ENCODE measurements around the gene PRELID1. TPM values are rescaled to one million over a fixed set of nuclear protein-coding genes. Genes with fewer than 3 reads are reported as not detected.
"Not testable (repeated sequence)": the region's sequence is repeated elsewhere in the genome, so short reads cannot be mapped to it uniquely, and the experiment has no call there.

PRELID1 gene, protein sequence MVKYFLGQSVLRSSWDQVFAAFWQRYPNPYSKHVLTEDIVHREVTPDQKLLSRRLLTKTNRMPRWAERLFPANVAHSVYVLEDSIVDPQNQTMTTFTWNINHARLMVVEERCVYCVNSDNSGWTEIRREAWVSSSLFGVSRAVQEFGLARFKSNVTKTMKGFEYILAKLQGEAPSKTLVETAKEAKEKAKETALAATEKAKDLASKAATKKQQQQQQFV
- total RNA-seq = 141 and 160 TPM in 2 replicates

DNA sequence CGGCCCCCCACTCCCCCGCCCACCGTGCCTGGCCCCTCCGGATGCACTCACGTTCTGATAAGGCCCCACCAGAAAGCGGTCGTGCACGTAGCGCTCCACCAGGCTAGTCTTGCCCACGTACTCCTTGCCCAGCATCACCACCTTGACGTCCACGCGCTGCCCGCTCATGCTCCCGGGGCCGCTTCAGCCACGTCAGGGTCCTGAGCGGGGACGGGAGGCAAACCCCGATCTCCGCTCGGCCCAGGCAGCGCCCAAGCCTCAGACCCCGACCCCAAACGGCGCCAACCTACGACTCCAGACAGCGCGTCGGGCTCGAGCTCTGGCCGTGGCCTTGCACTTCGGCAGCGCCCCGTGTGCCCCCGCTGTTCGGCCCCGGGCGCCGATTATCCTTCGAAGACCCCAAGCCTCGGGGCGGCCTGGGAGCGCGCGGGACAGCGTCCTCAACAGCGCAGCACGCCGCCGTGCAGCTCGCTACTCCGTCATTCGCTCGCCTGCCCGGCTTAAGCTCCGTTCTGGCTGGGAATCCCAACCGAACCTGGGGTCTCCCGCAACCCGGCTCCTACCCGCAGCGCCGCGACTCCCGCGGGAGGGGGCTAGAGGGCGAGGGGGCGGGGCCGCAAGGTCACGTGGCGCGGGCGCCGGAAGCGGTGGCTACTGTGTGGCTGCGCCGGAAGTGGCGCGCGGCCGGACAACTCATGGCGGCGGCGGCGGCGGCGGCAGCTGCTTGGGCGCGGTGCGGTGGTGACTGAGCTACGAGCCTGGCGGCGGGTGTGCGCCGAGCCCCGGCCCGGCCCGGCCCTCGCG lies at the start of gene PRELID1, which contains the start of gene RAB24:
Gene PRELID1 (plus strand): TSS at position 679 of the 804 bp plus-strand sequence. CDS start 187 bp downstream, outside the sequence.
Gene RAB24 (minus strand): TSS at position 599 of the 804 bp plus-strand sequence. CDS start 431 bp downstream, at position 168.
- H3K4me3 Mint-ChIP-seq = peak within 1 kb of the TSS; percentile 90

GRCh38 chr5:177256296-177256695 lies 47.3 kb upstream of the PRELID1 start:
- ChIA-PET POLR2A (no interaction called here), CTCF (no interaction called here)
- H3K9me3 Mint-ChIP-seq = no peaks in the 10 kb centered on the region
- ATAC-seq (ENCODE audit: low read depth) (no peak), DNase-seq (no peak)
- H3K4me1 Mint-ChIP-seq = no peaks in the 10 kb centered on the region
- no peak overlapping the region for H3K27ac Mint-ChIP-seq
- peaks cover 87% of the 10 kb centered on the region for H3K36me3 Mint-ChIP-seq (ENCODE audit: low read depth)
- H3K4me3 Mint-ChIP-seq = no peak overlapping the region
- H3K27me3 Mint-ChIP-seq = no peaks in the 10 kb centered on the region
- intact Hi-C loops (cut with micrococcal nuclease) = loop anchor here (5.0 kb wide), 1 partner anchor 144 kb away; no protein-coding TSS in a partner anchor
- TF ChIP-seq, protein P1, sequence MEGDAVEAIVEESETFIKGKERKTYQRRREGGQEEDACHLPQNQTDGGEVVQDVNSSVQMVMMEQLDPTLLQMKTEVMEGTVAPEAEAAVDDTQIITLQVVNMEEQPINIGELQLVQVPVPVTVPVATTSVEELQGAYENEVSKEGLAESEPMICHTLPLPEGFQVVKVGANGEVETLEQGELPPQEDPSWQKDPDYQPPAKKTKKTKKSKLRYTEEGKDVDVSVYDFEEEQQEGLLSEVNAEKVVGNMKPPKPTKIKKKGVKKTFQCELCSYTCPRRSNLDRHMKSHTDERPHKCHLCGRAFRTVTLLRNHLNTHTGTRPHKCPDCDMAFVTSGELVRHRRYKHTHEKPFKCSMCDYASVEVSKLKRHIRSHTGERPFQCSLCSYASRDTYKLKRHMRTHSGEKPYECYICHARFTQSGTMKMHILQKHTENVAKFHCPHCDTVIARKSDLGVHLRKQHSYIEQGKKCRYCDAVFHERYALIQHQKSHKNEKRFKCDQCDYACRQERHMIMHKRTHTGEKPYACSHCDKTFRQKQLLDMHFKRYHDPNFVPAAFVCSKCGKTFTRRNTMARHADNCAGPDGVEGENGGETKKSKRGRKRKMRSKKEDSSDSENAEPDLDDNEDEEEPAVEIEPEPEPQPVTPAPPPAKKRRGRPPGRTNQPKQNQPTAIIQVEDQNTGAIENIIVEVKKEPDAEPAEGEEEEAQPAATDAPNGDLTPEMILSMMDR (IDR thresholded peaks at IDR 0.05) = no peak

More for the DNA sequence above, at the start of gene PRELID1, which contains the start of gene RAB24:
- intact Hi-C loops (cut with micrococcal nuclease) = loop anchor here (1.0 to 5.0 kb wide), 6 partner anchors 9 to 916 kb away; partner anchors contain the start of genes HIGD2A, NOP16, NSD1 and RGS14
- ChIA-PET CTCF (interaction anchor here (1.0 to 1.3 kb wide), 2 partner anchors 190 to 204 kb away, joined by 3 to 4 read pairs; no protein-coding TSS in a partner anchor), POLR2A (interaction anchor here (0.7 to 3.0 kb wide), 4 partner anchors 13 to 169 kb away, joined by 3 to 21 read pairs (median 6); partner anchors contain the start of genes LMAN2 and RGS14)
- peaks cover 25% of the 10 kb centered on the region for H3K36me3 Mint-ChIP-seq (ENCODE audit: low read depth)
- peaks cover 75% of the 10 kb centered on the region for H3K4me1 Mint-ChIP-seq
- ATAC-seq (ENCODE audit: low read depth) (peak; percentile 41), DNase-seq (peak; percentile 93)
- TF ChIP-seq, protein P1 (IDR thresholded peaks at IDR 0.05) = no peak
- H3K27ac Mint-ChIP-seq = peak within 1 kb of the TSS; percentile 89
- H3K9me3 Mint-ChIP-seq = no peaks in the 10 kb centered on the region
- H3K27me3 Mint-ChIP-seq = no peaks in the 10 kb centered on the region

DNA sequence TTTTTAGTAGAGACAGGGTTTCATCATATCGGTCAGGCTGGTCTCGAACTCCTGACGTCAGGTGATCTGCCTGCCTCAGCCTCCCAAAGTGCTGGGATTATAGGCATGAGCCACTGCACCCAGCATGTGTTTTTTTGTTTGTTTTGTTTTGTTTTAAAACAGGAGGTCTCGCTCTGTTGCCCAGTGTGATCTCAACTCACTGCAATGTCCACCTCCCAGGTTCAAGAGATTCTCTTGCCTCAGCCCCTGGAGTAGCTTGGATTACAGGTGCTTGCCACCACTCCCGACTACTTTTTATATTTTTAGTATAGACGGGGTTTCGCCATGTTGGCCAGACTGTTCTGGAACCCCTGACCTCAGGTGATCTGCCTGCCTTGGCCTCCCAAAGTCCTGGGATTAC lies 44.9 kb upstream of the PRELID1 start:
- intact Hi-C loops (cut with micrococcal nuclease) = loop anchor here (5.0 kb wide), 1 partner anchor 146 kb away; no protein-coding TSS in a partner anchor
- H3K27ac Mint-ChIP-seq; ATAC-seq (ENCODE audit: low read depth); H3K9me3 Mint-ChIP-seq; H3K4me3 Mint-ChIP-seq; H3K27me3 Mint-ChIP-seq; POLR2A ChIA-PET; H3K4me1 Mint-ChIP-seq; DNase-seq; CTCF ChIA-PET: not testable (repeated sequence)
- peaks cover 87% of the 10 kb centered on the region for H3K36me3 Mint-ChIP-seq (ENCODE audit: low read depth)

DNA sequence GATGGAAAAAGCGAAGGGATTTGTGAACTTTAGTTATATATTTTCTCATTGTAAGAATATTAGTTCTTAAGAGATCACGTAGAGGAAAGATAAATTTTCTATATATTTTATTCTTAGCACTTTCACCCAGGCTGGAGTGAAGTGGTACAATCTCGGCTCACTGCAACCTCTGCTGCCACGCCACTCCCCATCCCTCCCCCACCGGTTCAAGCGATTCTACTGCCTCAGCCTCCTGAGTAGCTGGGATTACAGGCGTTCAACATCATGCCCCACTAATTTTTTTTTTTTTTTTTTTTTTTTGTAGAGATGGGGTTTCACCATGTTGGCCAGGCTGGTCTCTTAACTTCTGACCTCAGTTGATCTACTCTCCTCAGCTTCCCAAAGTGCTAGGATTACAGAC lies 42.6 kb upstream of the PRELID1 start:
- intact Hi-C loops (cut with micrococcal nuclease) = no loop called here
- Mint-ChIP-seq H3K4me1 (no peaks in the 10 kb centered on the region), H3K27me3 (no peaks in the 10 kb centered on the region), H3K36me3 (ENCODE audit: low read depth) (peaks cover 84% of the 10 kb centered on the region), H3K9me3 (no peaks in the 10 kb centered on the region), H3K4me3 (no peak overlapping the region), H3K27ac (no peak overlapping the region)
- no peak for ATAC-seq (ENCODE audit: low read depth)
- POLR2A ChIA-PET = no interaction called here
- TF ChIP-seq, protein P1 (IDR thresholded peaks at IDR 0.05) = no peak
- CTCF ChIA-PET = no interaction called here
- no peak for DNase-seq

GRCh38 chr5:177261510-177261909 lies 42.1 kb upstream of the PRELID1 start:
- CTCF ChIA-PET = no interaction called here
- no peak overlapping the region for H3K27ac Mint-ChIP-seq
- POLR2A ChIA-PET = no interaction called here
- peaks cover 84% of the 10 kb centered on the region for H3K36me3 Mint-ChIP-seq (ENCODE audit: low read depth)
- no peaks in the 10 kb centered on the region for H3K9me3 Mint-ChIP-seq
- no peaks in the 10 kb centered on the region for H3K4me1 Mint-ChIP-seq
- no peaks in the 10 kb centered on the region for H3K27me3 Mint-ChIP-seq
- DNase-seq (no peak), ATAC-seq (ENCODE audit: low read depth) (no peak)
- TF ChIP-seq, protein P1 (IDR thresholded peaks at IDR 0.05) = no peak
- no peak overlapping the region for H3K4me3 Mint-ChIP-seq
- intact Hi-C loops (cut with micrococcal nuclease) = no loop called here

Data from activated B cell treated with CpG ODN at 0.5 μM for 24 hours (primary cell).